PC-9 (cell line): ENCODE data around the gene BTBD16. TPM values are rescaled to one million over a fixed set of nuclear protein-coding genes. Genes with fewer than 3 reads are reported as not detected.

Source experiments
- BruUV-seq: library from RNA; stranded (reverse); fragments of 400-500 nt; replicated peaks from 2 replicates; lab custom pipeline; 2021; lab: Mats Ljungman, UMichigan
- CTCF ChIA-PET: fragments of 300-600 bp; sonication (Branson Sonifier 250); formaldehyde crosslinking; loops from one replicate; lab custom pipeline; 2022; ENCODE audit warnings: antibody characterized with exemption; lab: Charles Lee
- POLR2A ChIA-PET: fragments of 300-600 bp; sonication (Branson Sonifier 250); formaldehyde crosslinking; loops from one replicate; lab custom pipeline; 2022; ENCODE audit warnings: antibody characterized with exemption; ENCODE audit not compliant: unreplicated experiment; lab: Charles Lee
- DNase-seq, 2 experiments: peaks; one replicate each; pipeline versions ENCODE4 v3.0.0 to v3.0.0-alpha.2; 2015 to 2022; ENCODE audit warnings: mixed read lengths in 1 of 2
- H2AFZ ChIP-seq: fragments of 200-600 bp; sonication (generic); 2 replicates; pipeline ENCODE4 v1.8.1; 2017; ENCODE audit warnings: antibody characterized with exemption
- H3F3A ChIP-seq: fragments of 200-600 bp; sonication (generic); 2 replicates; pipeline ENCODE4 v1.8.1; 2017; ENCODE audit warnings: antibody characterized with exemption, mild to moderate bottlenecking, low read depth; ENCODE audit not compliant: insufficient read depth
- H3K27ac ChIP-seq: fragments of 200-600 bp; sonication (generic); 2 replicates; pipeline ENCODE4 v1.6.1; 2016; ENCODE audit warnings: mixed run types
- H3K27me3 ChIP-seq: fragments of 200-600 bp; sonication (generic); 2 replicates; pipeline ENCODE4 v1.6.1; 2016; ENCODE audit warnings: low read depth, mixed run types; ENCODE audit not compliant: insufficient read depth
- H3K36me3 ChIP-seq: fragments of 200-600 bp; sonication (generic); 2 replicates; pipeline ENCODE4 v1.6.1; 2016; ENCODE audit warnings: low read depth, mixed run types
- H3K4me1 ChIP-seq: fragments of 200-600 bp; sonication (generic); replicated peaks from 2 replicates; pipeline ENCODE4 v1.6.1; 2016; ENCODE audit warnings: mixed run types; ENCODE audit not compliant: insufficient read depth
- H3K4me2 ChIP-seq: fragments of 200-600 bp; sonication (generic); 2 replicates; pipeline ENCODE4 v1.6.1; 2017; ENCODE audit warnings: mixed run types
- H3K4me3 ChIP-seq: fragments of 200-600 bp; sonication (generic); 2 replicates; pipeline ENCODE4 v1.6.1; 2016; ENCODE audit warnings: mixed run types
- H3K79me2 ChIP-seq: fragments of 200-600 bp; sonication (generic); 2 replicates; pipeline ENCODE4 v1.6.1; 2017; ENCODE audit warnings: low read depth, mixed run types
- H3K9me2 ChIP-seq: fragments of 200-600 bp; sonication (generic); 2 replicates; pipeline ENCODE4 v1.8.1; 2017; ENCODE audit warnings: mild to moderate bottlenecking; ENCODE audit not compliant: insufficient read depth
- H3K9me3 ChIP-seq: fragments of 200-600 bp; sonication (generic); 2 replicates; pipeline ENCODE4 v1.8.1; 2016; ENCODE audit warnings: low read depth; ENCODE audit not compliant: insufficient read depth
- H4K20me1 ChIP-seq: fragments of 200-600 bp; sonication (generic); 2 replicates; pipeline ENCODE4 v1.8.1; 2017; ENCODE audit not compliant: insufficient read depth
- EZH2 ChIP-seq: fragments of 200-600 bp; sonication (generic); IDR thresholded peaks from 2 replicates; pipeline ENCODE4 v1.8.0; 2017; ENCODE audit warnings: antibody characterized with exemption, low read depth
- intact Hi-C: fragments of 100-400 bp; cut with micrococcal nuclease; formaldehyde crosslinking; loops from one replicate; pipeline ENCODE4 v1.10.0; 2022; ENCODE audit not compliant: unreplicated experiment
- total RNA-seq: library from RNA; stranded (reverse); gene quantifications from 2 replicates; pipeline ENCODE4 v1.2.3, GENCODE V29; 2021
- TF ChIP-seq, protein P1 (sequence below): fragments of 200-600 bp; sonication (generic); conservative IDR thresholded peaks from 2 replicates; pipeline ENCODE4 v1.6.1; 2017; ENCODE audit warnings: mixed run types, antibody characterized with exemption, mild to moderate bottlenecking, moderate library complexity

BTBD16 gene
- total RNA-seq, 1 experiment from 2014 or later = 0.37 TPM

GRCh38 chr10:122363722-122364463, 92.8 kb downstream of the BTBD16 start:
- Histone ChIP-seq H3K4me3 (no peak overlapping the region), H4K20me1 (no peaks in the 10 kb centered on the region), H3K4me2 (no peak overlapping the region), H3K36me3 (no peaks in the 10 kb centered on the region), H3K79me2 (no peaks in the 10 kb centered on the region), H3F3A (no peaks in the 10 kb centered on the region), H3K9me2 (no peaks in the 10 kb centered on the region), H3K27ac (no peak overlapping the region), H3K4me1 (no peaks in the 10 kb centered on the region), H3K27me3 (no peaks in the 10 kb centered on the region), H2AFZ (no peak overlapping the region), H3K9me3 (no peaks in the 10 kb centered on the region)
- POLR2A ChIA-PET = interaction anchor here (0.6 kb wide), 1 partner anchor 11 kb away, joined by 4 read pairs; no protein-coding TSS in a partner anchor
- peak in 1 of 2 experiments; percentile 8 for DNase-seq
- CTCF ChIA-PET = no interaction called here
- intact Hi-C loops = no loop called here
- TF ChIP-seq, protein P1, sequence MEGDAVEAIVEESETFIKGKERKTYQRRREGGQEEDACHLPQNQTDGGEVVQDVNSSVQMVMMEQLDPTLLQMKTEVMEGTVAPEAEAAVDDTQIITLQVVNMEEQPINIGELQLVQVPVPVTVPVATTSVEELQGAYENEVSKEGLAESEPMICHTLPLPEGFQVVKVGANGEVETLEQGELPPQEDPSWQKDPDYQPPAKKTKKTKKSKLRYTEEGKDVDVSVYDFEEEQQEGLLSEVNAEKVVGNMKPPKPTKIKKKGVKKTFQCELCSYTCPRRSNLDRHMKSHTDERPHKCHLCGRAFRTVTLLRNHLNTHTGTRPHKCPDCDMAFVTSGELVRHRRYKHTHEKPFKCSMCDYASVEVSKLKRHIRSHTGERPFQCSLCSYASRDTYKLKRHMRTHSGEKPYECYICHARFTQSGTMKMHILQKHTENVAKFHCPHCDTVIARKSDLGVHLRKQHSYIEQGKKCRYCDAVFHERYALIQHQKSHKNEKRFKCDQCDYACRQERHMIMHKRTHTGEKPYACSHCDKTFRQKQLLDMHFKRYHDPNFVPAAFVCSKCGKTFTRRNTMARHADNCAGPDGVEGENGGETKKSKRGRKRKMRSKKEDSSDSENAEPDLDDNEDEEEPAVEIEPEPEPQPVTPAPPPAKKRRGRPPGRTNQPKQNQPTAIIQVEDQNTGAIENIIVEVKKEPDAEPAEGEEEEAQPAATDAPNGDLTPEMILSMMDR = no peak
- TF ChIP-seq EZH2 = no peak
- no TSS peak for BruUV-seq

GRCh38 chr10:122368502-122369254, 97.6 kb downstream of the BTBD16 start:
- CTCF ChIA-PET = no interaction called here
- H3K9me2 ChIP-seq = no peaks in the 10 kb centered on the region
- no peak for DNase-seq
- no peaks in the 10 kb centered on the region for H3K36me3 ChIP-seq
- 0 out of 2 replicates have a peak, but pooled peaks cover under 1% of the 10 kb centered on the region for H3F3A ChIP-seq
- no peak overlapping the region for H2AFZ ChIP-seq
- no peak overlapping the region for H3K4me3 ChIP-seq
- H3K9me3 ChIP-seq = no peaks in the 10 kb centered on the region
- no peaks in the 10 kb centered on the region for H4K20me1 ChIP-seq
- H3K27me3 ChIP-seq = no peaks in the 10 kb centered on the region
- no peak overlapping the region for H3K27ac ChIP-seq
- intact Hi-C loops = no loop called here
- BruUV-seq = no TSS peak
- no peaks in the 10 kb centered on the region for H3K79me2 ChIP-seq
- peaks cover 9% of the 10 kb centered on the region for H3K4me1 ChIP-seq
- no peak overlapping the region for H3K4me2 ChIP-seq
- TF ChIP-seq, protein P1 = no peak
- TF ChIP-seq EZH2 = no peak
- POLR2A ChIA-PET = no interaction called here

DNA sequence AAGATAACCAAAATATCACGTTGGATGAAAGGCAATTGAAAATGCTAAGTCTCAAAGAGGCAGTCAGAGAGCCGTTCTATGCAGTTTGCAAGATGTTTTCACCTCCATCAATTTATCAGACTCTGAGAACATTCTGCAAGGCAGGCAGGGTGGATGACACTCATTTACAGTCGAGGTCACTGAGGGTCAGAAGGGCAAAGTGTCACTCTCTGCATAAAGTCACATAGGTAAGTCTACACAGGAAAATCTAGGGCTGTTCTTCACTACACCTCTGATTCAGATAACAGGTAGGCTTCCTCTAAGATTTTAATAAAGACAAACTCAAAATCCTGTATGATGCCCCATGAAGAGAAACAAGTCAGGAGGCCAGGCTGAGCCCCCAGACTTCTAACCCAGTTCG, 102.0 kb downstream of the BTBD16 start:
- H3K4me2 ChIP-seq = peak overlapping the region; percentile 96
- BruUV-seq = no TSS peak
- H3K27ac ChIP-seq = no peak overlapping the region; the same call in 1 of the 2 replicates
- peaks cover 24% of the 10 kb centered on the region for H3K79me2 ChIP-seq
- intact Hi-C loops = loop anchor here (5.0 to 10.0 kb wide), 2 partner anchors 36 to 78 kb away; no protein-coding TSS in a partner anchor
- TF ChIP-seq EZH2 = no peak
- TF ChIP-seq, protein P1 = no peak
- H3K9me2 ChIP-seq = no peaks in the 10 kb centered on the region
- ChIA-PET POLR2A (interaction anchor here (1.2 kb wide), 1 partner anchor 65 kb away, joined by 4 read pairs; no protein-coding TSS in a partner anchor), CTCF (no interaction called here)
- no peaks in the 10 kb centered on the region for H3K27me3 ChIP-seq
- H2AFZ ChIP-seq = no peak overlapping the region
- no peak for DNase-seq
- peaks cover 18% of the 10 kb centered on the region for H3K4me1 ChIP-seq
- H3K4me3 ChIP-seq = peak overlapping the region; percentile 62; the same call in 1 of the 2 replicates
- H3F3A ChIP-seq = 0 out of 2 replicates have a peak, but pooled peaks cover 4% of the 10 kb centered on the region
- H4K20me1 ChIP-seq = no peaks in the 10 kb centered on the region
- no peaks in the 10 kb centered on the region for H3K36me3 ChIP-seq
- no peaks in the 10 kb centered on the region for H3K9me3 ChIP-seq
